ENCODE data around the gene KIF26B.
"Not testable (repeated sequence)": the region's sequence is repeated elsewhere in the genome, so short reads cannot be mapped to it uniquely, and the experiment has no call there.

The KIF26B gene

DNA sequence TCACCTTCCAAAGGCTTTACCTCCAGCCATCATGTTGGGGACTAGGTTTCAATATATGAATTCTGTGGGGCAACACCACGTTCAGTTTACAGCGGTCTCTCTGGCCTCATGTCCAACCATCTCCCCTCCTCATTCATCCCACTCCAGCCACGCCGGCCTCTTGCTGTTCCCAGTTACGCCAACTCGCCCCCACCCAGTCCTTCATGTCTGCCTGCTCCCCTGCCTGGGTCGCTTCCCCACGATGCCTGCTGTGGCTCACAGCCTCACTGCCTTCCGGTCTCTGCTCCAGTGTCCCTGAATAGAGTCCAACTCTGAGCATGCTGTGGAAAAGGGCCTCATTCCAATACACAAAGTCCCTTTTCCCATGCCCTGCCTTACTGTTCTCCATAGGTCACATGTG lies 193.8 kb downstream of the KIF26B start:
- H3K36me3 ChIP-seq (ENCODE audit: control insufficient read depth in 5 of 5, insufficient read depth in 5 of 5, low read length in 5 of 5): no peaks in the 10 kb centered on the region
- peaks cover 2 to 20% (median 4%) of the 10 kb centered on the region in 5 donors for H3K27me3 ChIP-seq (ENCODE audit: control insufficient read depth in 5 of 5, insufficient read depth in 4 of 5, low read length in 5 of 5)
- H3K9me3 ChIP-seq (ENCODE audit: control insufficient read depth in 5 of 5, low read length in 5 of 5): no peaks in the 10 kb centered on the region
- no peaks in the 10 kb centered on the region for H3K4me1 ChIP-seq (ENCODE audit: control insufficient read depth in 5 of 5, insufficient read depth in 5 of 5, low read length in 5 of 5)
- H3K27ac ChIP-seq (ENCODE audit: low read depth, low read length): no peak overlapping the region
- H3K9ac ChIP-seq (ENCODE audit: low read length in 5 of 5): no peak overlapping the region
- no peak overlapping the region for H3K4me3 ChIP-seq (ENCODE audit: low read depth in 1 of 5, low read length in 5 of 5)

DNA sequence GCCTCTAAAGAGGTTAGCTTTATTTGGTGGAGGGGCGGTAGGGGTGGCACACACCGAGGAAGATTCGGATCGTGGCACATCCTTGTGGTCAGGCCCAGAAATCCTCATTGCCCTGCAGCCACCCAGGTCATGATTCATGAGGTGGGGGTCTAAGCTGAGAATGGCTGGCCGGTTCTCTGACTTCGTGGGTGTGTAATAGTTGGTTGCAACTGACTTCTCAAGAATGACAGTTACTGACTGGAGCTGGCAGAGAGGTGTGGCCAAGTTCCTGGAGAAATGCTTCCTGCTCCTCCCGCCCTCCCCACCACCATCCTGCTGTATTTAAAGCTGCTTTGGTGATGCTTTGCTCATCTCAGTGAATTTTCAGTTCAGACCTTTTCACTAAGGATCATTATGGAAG lies 198.6 kb downstream of the KIF26B start:
- H3K27ac ChIP-seq (ENCODE audit: low read depth, low read length): no peak overlapping the region
- peaks cover 0 to 7% (median 0%) of the 10 kb centered on the region in 5 donors for H3K27me3 ChIP-seq (ENCODE audit: control insufficient read depth in 5 of 5, insufficient read depth in 4 of 5, low read length in 5 of 5)
- no peaks in the 10 kb centered on the region for H3K4me1 ChIP-seq (ENCODE audit: control insufficient read depth in 5 of 5, insufficient read depth in 5 of 5, low read length in 5 of 5)
- no peaks in the 10 kb centered on the region for H3K36me3 ChIP-seq (ENCODE audit: control insufficient read depth in 5 of 5, insufficient read depth in 5 of 5, low read length in 5 of 5)
- no peak overlapping the region for H3K4me3 ChIP-seq (ENCODE audit: low read depth in 1 of 5, low read length in 5 of 5)
- no peak overlapping the region for H3K9ac ChIP-seq (ENCODE audit: low read length in 5 of 5)
- no peaks in the 10 kb centered on the region for H3K9me3 ChIP-seq (ENCODE audit: control insufficient read depth in 5 of 5, low read length in 5 of 5)

DNA sequence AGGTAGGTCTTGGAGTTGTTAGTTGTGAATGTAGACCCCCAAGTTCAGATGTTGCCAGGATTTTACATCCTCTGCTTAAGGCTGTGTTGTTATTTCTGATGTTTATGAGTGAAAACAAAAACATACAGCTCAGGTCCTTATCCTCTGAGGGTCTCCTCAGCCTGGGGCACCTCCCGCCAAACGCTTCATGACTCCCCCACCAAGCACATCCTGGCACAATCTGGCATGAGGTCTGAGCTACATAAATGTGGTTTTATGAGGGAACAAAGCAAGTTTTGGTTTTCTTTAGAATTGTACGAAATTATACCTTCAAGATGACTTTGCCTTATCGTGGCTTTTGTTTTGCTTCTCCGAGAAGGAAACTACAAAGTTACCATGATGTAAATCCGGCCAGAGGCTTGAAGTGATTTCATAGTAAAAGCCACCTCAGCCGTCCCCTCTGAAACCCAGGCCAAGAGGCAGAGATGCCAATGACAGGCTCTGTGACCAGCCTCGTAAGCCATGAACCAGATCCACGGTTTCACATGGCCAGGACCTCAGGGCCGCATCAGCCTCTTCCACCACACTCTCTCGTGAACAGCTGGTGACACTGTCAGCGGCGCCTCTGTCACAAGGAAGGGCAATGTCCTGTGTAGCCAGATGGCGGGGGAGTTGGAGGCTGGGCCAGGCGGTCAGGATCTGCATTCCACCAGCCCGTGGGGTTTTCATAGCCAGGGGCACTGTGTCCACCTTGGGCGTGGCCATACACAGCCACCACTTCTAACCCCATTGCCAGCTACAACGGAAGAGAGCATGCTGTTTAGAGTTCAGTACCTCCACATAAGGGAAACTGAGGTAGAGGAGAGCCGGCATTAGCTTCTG lies 199.4 kb downstream of the KIF26B start:
- Histone ChIP-seq H3K4me1 (ENCODE audit: control insufficient read depth in 5 of 5, insufficient read depth in 5 of 5, low read length in 5 of 5) (no peaks in the 10 kb centered on the region), H3K9ac (ENCODE audit: low read length in 5 of 5) (no peak overlapping the region), H3K27ac (ENCODE audit: low read depth, low read length) (no peak overlapping the region), H3K36me3 (ENCODE audit: control insufficient read depth in 5 of 5, insufficient read depth in 5 of 5, low read length in 5 of 5) (no peaks in the 10 kb centered on the region), H3K27me3 (ENCODE audit: control insufficient read depth in 5 of 5, insufficient read depth in 4 of 5, low read length in 5 of 5) (peaks cover 0 to 7% (median 0%) of the 10 kb centered on the region in 5 donors), H3K9me3 (ENCODE audit: control insufficient read depth in 5 of 5, low read length in 5 of 5) (no peaks in the 10 kb centered on the region), H3K4me3 (ENCODE audit: low read depth in 1 of 5, low read length in 5 of 5) (no peak overlapping the region)

DNA sequence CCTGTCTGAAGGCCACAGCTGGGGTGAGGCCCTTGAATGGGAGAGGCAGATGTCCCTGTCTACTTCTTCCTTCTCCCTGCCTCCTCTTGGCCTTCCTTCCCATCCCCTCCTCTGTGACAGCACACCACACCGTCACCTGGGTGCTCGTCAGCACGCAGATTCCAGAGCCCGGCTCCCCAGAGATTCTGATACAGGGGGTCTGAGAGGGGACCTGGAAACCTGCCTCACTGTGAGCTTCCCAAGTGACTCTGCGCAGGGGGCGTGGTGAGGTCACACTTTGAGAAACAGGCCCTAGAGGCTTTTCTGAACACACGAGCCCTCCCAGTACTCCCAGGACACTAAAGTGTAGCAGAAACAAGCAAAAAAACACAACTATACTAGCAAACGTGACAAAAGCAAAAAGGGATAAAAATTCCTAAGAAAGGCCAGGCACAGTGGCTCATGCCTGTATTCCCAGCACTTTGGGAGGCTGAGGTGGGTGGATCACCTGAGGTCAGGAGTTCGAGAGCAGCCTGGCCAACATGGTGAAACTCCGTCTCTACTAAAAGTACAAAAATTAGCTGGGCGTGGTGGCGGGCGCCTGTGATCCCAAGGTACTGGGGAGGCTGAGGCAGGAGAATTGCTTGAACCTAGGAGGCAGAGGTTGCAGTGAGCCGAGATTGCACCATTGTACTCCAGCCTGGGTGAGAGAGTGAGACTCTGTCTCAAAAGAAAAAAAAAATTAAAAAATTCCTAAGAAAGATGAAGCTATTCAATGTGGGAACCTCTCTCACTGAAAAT lies 201.3 kb downstream of the KIF26B start:
- not testable (repeated sequence) for H3K36me3 ChIP-seq (ENCODE audit: control insufficient read depth in 5 of 5, insufficient read depth in 5 of 5, low read length in 5 of 5); H3K9me3 ChIP-seq (ENCODE audit: control insufficient read depth in 5 of 5, low read length in 5 of 5); H3K27ac ChIP-seq (ENCODE audit: low read depth, low read length); H3K9ac ChIP-seq (ENCODE audit: low read length in 5 of 5); H3K27me3 ChIP-seq (ENCODE audit: control insufficient read depth in 5 of 5, insufficient read depth in 4 of 5, low read length in 5 of 5); H3K4me1 ChIP-seq (ENCODE audit: control insufficient read depth in 5 of 5, insufficient read depth in 5 of 5, low read length in 5 of 5); H3K4me3 ChIP-seq (ENCODE audit: low read depth in 1 of 5, low read length in 5 of 5)

DNA sequence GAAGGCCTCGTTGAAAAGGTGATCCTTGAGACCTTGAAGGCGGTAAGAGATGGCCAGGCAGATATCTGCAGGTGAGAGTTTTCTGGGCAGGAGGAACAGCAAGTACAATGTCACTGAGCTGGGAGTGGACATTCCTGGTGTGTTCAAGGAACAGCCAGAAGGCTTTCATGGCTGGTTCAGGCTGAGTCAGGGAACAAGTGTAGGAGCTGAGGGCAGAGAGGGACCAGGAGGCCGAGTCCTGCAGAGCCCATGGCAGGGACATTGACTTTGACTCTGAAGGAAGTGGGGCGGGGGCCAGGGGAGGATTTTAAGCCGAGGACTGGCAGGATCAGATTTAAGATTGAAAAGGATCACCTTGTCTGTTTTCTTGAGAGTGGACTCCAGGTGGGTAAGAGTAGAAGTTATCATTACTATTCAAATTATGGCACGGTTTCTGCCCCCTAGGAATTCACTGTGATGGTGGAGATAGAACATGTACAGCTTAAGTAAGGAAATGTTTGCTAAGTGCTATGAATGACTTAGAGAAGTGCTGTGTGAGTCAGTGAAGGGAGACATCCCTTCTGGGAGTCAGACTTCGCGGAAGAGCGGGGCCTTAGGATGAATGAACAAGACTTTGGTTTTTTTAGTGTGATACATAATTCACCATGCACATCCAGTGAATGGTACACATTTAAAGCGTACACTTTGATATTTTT lies 202.3 kb downstream of the KIF26B start:
- Histone ChIP-seq H3K4me1 (ENCODE audit: control insufficient read depth in 5 of 5, insufficient read depth in 5 of 5, low read length in 5 of 5) (no peaks in the 10 kb centered on the region), H3K4me3 (ENCODE audit: low read depth in 1 of 5, low read length in 5 of 5) (no peak overlapping the region), H3K9ac (ENCODE audit: low read length in 5 of 5) (no peak overlapping the region), H3K27ac (ENCODE audit: low read depth, low read length) (no peak overlapping the region), H3K36me3 (ENCODE audit: control insufficient read depth in 5 of 5, insufficient read depth in 5 of 5, low read length in 5 of 5) (no peaks in the 10 kb centered on the region), H3K9me3 (ENCODE audit: control insufficient read depth in 5 of 5, low read length in 5 of 5) (no peaks in the 10 kb centered on the region), H3K27me3 (ENCODE audit: control insufficient read depth in 5 of 5, insufficient read depth in 4 of 5, low read length in 5 of 5) (peaks cover 0 to 2% (median 0%) of the 10 kb centered on the region in 5 donors)

DNA sequence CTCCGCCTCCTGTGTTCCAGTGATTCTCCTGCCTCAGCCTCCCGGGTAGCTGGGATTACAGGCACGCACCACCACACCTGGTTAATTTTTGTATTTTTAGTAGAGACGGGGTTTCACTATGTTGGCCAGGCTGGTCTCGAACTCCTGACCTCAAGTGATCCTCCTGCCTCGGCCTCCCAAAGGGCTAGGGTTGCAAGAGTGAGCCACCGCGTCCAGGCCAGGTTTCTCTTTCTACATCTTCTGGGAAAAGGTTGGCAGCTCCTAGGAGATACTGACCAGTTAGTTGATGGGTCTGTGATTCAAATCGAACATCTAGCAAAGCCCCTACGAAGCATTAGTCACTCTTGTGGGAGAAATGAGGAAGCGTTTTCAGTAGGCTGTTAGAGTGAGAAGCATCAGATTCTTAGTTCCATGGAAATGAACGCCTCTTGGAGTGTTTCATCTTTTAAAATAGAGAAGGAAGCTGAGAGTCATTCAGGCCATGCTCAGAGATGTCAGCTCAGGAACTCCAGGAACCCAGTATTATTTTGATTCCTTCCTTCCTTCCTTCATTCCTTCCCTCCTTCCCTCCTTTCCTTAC lies 204.4 kb downstream of the KIF26B start:
- H3K27ac ChIP-seq (ENCODE audit: low read depth, low read length); H3K36me3 ChIP-seq (ENCODE audit: control insufficient read depth in 5 of 5, insufficient read depth in 5 of 5, low read length in 5 of 5); H3K27me3 ChIP-seq (ENCODE audit: control insufficient read depth in 5 of 5, insufficient read depth in 4 of 5, low read length in 5 of 5); H3K4me1 ChIP-seq (ENCODE audit: control insufficient read depth in 5 of 5, insufficient read depth in 5 of 5, low read length in 5 of 5); H3K4me3 ChIP-seq (ENCODE audit: low read depth in 1 of 5, low read length in 5 of 5); H3K9ac ChIP-seq (ENCODE audit: low read length in 5 of 5); H3K9me3 ChIP-seq (ENCODE audit: control insufficient read depth in 5 of 5, low read length in 5 of 5): not testable (repeated sequence)

DNA sequence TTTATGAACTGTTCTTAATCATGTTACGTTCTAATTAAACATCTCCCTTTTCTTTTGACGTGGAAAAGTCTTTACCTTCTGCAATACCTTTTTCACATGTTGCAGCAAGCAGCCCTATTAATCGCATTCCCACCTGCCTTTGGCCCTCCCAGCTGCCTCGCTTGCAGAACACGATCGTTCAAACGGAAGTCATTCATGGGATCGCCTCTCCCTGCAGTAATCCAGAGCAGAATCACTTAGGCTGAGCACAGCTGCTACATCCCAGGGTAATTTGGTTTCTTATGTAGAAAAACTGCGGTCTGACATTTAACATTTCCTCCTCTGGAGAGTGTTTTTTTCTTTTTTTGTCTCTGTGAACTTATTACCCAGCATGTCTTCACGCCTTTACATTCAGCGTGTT lies 206.3 kb downstream of the KIF26B start:
- H3K9me3 ChIP-seq (ENCODE audit: control insufficient read depth in 5 of 5, low read length in 5 of 5): no peaks in the 10 kb centered on the region
- no peaks in the 10 kb centered on the region for H3K4me1 ChIP-seq (ENCODE audit: control insufficient read depth in 5 of 5, insufficient read depth in 5 of 5, low read length in 5 of 5)
- H3K27me3 ChIP-seq (ENCODE audit: control insufficient read depth in 5 of 5, insufficient read depth in 4 of 5, low read length in 5 of 5): peaks cover 0 to 2% (median 0%) of the 10 kb centered on the region in 5 donors
- H3K27ac ChIP-seq (ENCODE audit: low read depth, low read length): no peak overlapping the region
- no peak overlapping the region for H3K4me3 ChIP-seq (ENCODE audit: low read depth in 1 of 5, low read length in 5 of 5)
- H3K36me3 ChIP-seq (ENCODE audit: control insufficient read depth in 5 of 5, insufficient read depth in 5 of 5, low read length in 5 of 5): no peaks in the 10 kb centered on the region
- no peak overlapping the region for H3K9ac ChIP-seq (ENCODE audit: low read length in 5 of 5)

DNA sequence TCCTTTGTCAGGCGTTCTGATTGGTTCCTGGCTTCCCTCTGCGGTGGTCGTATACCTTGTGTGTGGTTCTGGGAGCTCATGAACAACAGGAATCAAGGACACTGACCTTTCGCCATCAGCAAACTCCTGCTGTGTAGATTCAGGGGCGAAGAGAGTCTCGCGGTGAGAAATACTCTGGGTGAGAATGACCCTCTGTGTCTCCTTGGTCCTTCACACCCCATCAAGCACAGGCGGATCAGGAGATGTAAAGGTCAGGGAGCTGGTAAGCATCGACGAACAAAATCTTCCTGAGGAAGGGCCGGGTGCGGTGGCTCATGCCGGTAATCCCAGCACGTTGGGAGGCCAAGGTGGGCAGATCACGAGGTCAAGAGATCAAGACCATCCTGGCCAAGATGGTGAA lies 207.2 kb downstream of the KIF26B start:
- Histone ChIP-seq H3K27me3 (ENCODE audit: control insufficient read depth in 5 of 5, insufficient read depth in 4 of 5, low read length in 5 of 5) (peaks cover 0 to 2% (median 0%) of the 10 kb centered on the region in 5 donors), H3K4me3 (ENCODE audit: low read depth in 1 of 5, low read length in 5 of 5) (no peak overlapping the region), H3K9ac (ENCODE audit: low read length in 5 of 5) (no peak overlapping the region), H3K27ac (ENCODE audit: low read depth, low read length) (no peak overlapping the region), H3K4me1 (ENCODE audit: control insufficient read depth in 5 of 5, insufficient read depth in 5 of 5, low read length in 5 of 5) (no peaks in the 10 kb centered on the region), H3K9me3 (ENCODE audit: control insufficient read depth in 5 of 5, low read length in 5 of 5) (no peaks in the 10 kb centered on the region), H3K36me3 (ENCODE audit: control insufficient read depth in 5 of 5, insufficient read depth in 5 of 5, low read length in 5 of 5) (no peaks in the 10 kb centered on the region)

DNA sequence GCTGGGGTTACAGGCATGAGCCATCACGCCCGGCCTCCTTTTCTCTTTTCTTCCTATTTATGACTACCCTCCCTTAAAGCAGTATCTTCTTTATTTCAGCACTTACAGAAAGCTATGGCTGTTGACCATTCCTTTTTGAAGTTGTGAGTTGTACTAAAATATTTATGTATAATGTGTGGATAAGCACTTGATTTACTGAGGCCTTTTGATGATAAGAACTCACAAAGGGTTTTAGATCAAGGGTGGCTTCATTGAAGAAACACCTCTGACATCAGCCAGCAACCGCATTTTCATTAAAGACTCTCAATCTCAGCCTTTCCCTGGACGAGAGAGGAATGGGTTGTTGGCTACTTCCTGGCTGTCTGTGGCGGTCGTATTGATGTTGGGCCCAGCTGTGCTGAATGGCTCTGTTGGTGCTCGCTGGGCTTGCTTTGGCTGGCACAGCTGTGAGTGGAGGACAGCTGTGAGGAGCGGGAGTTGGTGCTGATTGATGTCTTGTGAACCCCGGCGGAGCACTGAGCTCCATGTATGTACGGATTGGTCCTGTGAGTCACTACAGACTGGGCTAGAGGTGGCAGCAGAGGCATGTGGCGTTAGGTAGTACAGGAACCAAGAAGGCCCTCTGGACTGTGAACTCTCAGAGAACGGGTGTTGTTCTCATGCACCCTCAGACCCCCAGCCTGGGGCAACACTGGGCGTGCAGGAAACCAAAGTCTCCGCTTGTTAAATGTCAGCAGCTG lies 208.8 kb downstream of the KIF26B start:
- no peak overlapping the region for H3K4me3 ChIP-seq (ENCODE audit: low read depth in 1 of 5, low read length in 5 of 5)
- no peak overlapping the region for H3K9ac ChIP-seq (ENCODE audit: low read length in 5 of 5)
- peaks cover 0 to 2% (median 0%) of the 10 kb centered on the region in 5 donors for H3K27me3 ChIP-seq (ENCODE audit: control insufficient read depth in 5 of 5, insufficient read depth in 4 of 5, low read length in 5 of 5)
- H3K36me3 ChIP-seq (ENCODE audit: control insufficient read depth in 5 of 5, insufficient read depth in 5 of 5, low read length in 5 of 5): no peaks in the 10 kb centered on the region
- H3K4me1 ChIP-seq (ENCODE audit: control insufficient read depth in 5 of 5, insufficient read depth in 5 of 5, low read length in 5 of 5): no peaks in the 10 kb centered on the region
- H3K27ac ChIP-seq (ENCODE audit: low read depth, low read length): no peak overlapping the region
- no peaks in the 10 kb centered on the region for H3K9me3 ChIP-seq (ENCODE audit: control insufficient read depth in 5 of 5, low read length in 5 of 5)
